Fibroblast of villous mesenchyme (primary cell): ENCODE results near the gene ATP2B2. TPM values are rescaled to one million over a fixed set of nuclear protein-coding genes. Genes with fewer than 3 reads are reported as not detected.
A peak's percentile ranks its signal among the peaks of the same experiment; 100 is the strongest.

Source experiments
- DNase-seq: peaks from one replicate; pipeline ENCODE4 v3.0.0-alpha.2; 2010; ENCODE audit warnings: low read depth
- H3K4me3 ChIP-seq: 2 replicates; pipeline ENCODE4 v1.5.1; 2011; ENCODE audit warnings: low read depth, mild to moderate bottlenecking, low read length
- total RNA-seq: library from RNA; depleted of rRNA; stranded (reverse); fragments of >200 nt; gene quantifications from 2 replicates; pipeline ENCODE4 v1.2.3, GENCODE V29; 2012
- TF ChIP-seq, protein P1 (sequence below): IDR thresholded peaks from 2 replicates; pipeline ENCODE4 v1.5.1; 2012; ENCODE audit warnings: low read depth, mild to moderate bottlenecking, low read length; ENCODE audit not compliant: insufficient read depth

The ATP2B2 gene
- total RNA-seq, 1 donor, result not detected

DNA sequence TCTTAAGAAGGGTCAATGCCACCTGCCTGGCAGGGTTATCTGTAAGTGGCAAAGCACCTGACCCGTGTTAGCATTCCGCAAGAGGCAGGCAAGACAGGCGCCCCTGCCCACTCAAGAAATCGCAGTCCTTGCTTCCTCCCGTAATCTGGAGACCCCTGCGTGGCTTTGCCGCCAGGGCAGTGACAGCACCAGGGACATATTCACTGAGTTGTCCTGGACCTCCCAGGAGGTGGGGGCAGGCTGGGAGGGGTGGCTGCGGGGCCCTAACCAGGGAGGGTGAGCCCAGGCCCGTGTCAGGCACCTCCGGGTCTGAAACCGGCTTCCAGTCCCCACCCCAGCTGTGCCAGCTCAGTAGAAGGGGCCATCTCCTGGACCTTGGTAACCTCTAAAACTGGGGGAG lies 168.6 kb downstream of the ATP2B2 start:
- no peak overlapping the region for H3K4me3 ChIP-seq
- no peak for DNase-seq
- TF ChIP-seq, protein P1, sequence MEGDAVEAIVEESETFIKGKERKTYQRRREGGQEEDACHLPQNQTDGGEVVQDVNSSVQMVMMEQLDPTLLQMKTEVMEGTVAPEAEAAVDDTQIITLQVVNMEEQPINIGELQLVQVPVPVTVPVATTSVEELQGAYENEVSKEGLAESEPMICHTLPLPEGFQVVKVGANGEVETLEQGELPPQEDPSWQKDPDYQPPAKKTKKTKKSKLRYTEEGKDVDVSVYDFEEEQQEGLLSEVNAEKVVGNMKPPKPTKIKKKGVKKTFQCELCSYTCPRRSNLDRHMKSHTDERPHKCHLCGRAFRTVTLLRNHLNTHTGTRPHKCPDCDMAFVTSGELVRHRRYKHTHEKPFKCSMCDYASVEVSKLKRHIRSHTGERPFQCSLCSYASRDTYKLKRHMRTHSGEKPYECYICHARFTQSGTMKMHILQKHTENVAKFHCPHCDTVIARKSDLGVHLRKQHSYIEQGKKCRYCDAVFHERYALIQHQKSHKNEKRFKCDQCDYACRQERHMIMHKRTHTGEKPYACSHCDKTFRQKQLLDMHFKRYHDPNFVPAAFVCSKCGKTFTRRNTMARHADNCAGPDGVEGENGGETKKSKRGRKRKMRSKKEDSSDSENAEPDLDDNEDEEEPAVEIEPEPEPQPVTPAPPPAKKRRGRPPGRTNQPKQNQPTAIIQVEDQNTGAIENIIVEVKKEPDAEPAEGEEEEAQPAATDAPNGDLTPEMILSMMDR, result no peak

DNA sequence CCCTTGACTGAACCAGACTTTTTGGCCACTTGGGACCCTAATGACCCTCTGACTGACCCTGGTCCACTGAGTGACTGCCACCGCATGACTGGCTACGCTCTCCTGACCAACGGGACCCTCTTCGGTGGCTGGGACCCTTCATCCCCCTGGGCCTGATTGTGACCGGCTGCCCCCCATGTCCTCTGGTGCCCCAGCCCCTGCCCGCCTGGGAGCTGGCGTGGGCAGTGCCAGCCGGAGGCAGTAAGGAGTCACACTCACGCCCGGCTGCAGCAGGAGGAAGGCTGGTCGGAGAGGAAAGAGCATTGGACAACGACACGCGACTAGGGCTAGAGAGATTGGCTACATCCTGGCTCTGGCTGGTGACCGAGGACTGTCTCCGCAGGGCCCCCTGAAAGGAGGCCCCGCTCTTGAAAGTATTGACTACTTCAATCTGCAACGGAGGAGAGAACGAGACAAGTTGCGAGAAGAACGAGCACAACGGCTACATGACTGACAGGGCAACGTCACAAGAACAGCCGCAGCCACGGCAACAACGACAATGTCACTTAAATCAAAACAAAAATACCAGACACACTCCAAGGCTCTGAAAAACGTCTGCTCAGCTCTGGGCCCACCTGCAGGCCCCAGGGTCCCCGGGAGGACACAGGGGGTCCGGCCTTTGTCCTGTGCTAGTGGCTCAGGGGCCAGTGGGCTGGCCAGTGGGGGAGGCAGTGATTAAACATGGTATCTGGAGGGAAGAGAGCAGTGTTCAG lies 169.3 kb downstream of the ATP2B2 start:
- TF ChIP-seq, protein P1, result no peak
- DNase-seq, result no peak
- no peak overlapping the region for H3K4me3 ChIP-seq

DNA sequence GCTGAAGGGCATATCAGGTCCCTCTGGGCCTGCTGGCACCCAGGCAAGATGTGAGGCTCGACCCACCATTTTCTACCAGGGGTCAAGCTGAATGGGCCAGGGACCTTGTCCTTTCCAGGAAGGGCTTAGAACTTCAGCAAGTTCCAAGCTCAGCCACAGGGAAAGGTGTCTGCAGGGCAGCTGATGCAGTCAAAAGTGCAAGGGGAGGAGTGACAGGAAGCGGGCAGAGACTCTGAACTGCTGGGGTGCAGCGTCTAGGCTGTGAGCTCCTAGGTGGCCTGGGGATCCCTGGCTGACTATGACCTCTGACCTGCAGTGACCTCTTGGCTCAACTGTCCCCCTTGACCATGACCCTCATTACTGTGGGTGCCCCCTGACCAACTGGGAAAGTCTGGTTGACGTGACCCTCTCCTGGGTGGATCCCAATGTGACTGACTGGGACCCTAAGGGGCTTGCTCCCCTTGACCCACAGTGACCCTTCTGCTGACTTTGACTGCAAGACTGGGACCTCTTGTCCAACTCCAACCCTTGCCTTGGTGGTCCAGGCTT lies 170.1 kb downstream of the ATP2B2 start:
- DNase-seq, result no peak
- H3K4me3 ChIP-seq, result no peak overlapping the region
- TF ChIP-seq, protein P1, result no peak

GRCh38 chr3:10334459-10334858 lies 170.9 kb downstream of the ATP2B2 start:
- no peak for DNase-seq
- TF ChIP-seq, protein P1, result peak; percentile 22
- H3K4me3 ChIP-seq, result no peak overlapping the region

- H3K4me3 ChIP-seq, result no peak overlapping the region
- DNase-seq, result no peak
- TF ChIP-seq, protein P1, result no peak
These were observed 171.3 kb downstream of the ATP2B2 start for GRCh38 chr3:10334042-10334441.

GRCh38 chr3:10333349-10333650 lies 172.1 kb downstream of the ATP2B2 start:
- no peak for DNase-seq
- TF ChIP-seq, protein P1, result no peak
- H3K4me3 ChIP-seq, result no peak overlapping the region
